ENCODE results near the gene ARHGAP26.
"Not testable (repeated sequence)": the region's sequence is repeated elsewhere in the genome, so short reads cannot be mapped to it uniquely, and the experiment has no call there.

Gene ARHGAP26

GRCh38 chr5:143078971-143079370 lies 308.8 kb downstream of the ARHGAP26 start:
- DNase-seq (ENCODE audit: low read depth in 1 of 2, low spot score in 1 of 2): no peak

- no peak for DNase-seq (ENCODE audit: low read depth in 1 of 2, low spot score in 1 of 2)
These were observed 310.2 kb downstream of the ARHGAP26 start for GRCh38 chr5:143080407-143080806.

GRCh38 chr5:143080982-143081381 lies 310.8 kb downstream of the ARHGAP26 start:
- DNase-seq (ENCODE audit: low read depth in 1 of 2, low spot score in 1 of 2): no peak

- DNase-seq (ENCODE audit: low read depth in 1 of 2, low spot score in 1 of 2): no peak
These were observed 312.8 kb downstream of the ARHGAP26 start for GRCh38 chr5:143083006-143083405.

- no peak for DNase-seq (ENCODE audit: low read depth in 1 of 2, low spot score in 1 of 2)
These were observed 314.2 kb downstream of the ARHGAP26 start for GRCh38 chr5:143084407-143084806.

- DNase-seq (ENCODE audit: low read depth in 1 of 2, low spot score in 1 of 2): no peak
These were observed 315.2 kb downstream of the ARHGAP26 start for GRCh38 chr5:143085319-143085917.

- no peak for DNase-seq (ENCODE audit: low read depth in 1 of 2, low spot score in 1 of 2)
These were observed 316.4 kb downstream of the ARHGAP26 start for GRCh38 chr5:143086546-143086907.

- DNase-seq (ENCODE audit: low read depth in 1 of 2, low spot score in 1 of 2): no peak
These were observed 316.9 kb downstream of the ARHGAP26 start for GRCh38 chr5:143086908-143087637.

GRCh38 chr5:143088702-143089101 lies 318.5 kb downstream of the ARHGAP26 start:
- not testable (repeated sequence) for DNase-seq (ENCODE audit: low read depth in 1 of 2, low spot score in 1 of 2)

GRCh38 chr5:143090044-143090443 lies 319.9 kb downstream of the ARHGAP26 start:
- not testable (repeated sequence) for DNase-seq (ENCODE audit: low read depth in 1 of 2, low spot score in 1 of 2)

GRCh38 chr5:143092711-143093451 lies 322.7 kb downstream of the ARHGAP26 start:
- not testable (repeated sequence) for DNase-seq (ENCODE audit: low read depth in 1 of 2, low spot score in 1 of 2)

- DNase-seq (ENCODE audit: low read depth in 1 of 2, low spot score in 1 of 2): no peak
These were observed 323.4 kb downstream of the ARHGAP26 start for GRCh38 chr5:143093452-143094086.

- no peak for DNase-seq (ENCODE audit: low read depth in 1 of 2, low spot score in 1 of 2)
These were observed 323.9 kb downstream of the ARHGAP26 start for GRCh38 chr5:143094087-143094521.

GRCh38 chr5:143094608-143095007 lies 324.4 kb downstream of the ARHGAP26 start:
- DNase-seq (ENCODE audit: low read depth in 1 of 2, low spot score in 1 of 2): not testable (repeated sequence)

- DNase-seq (ENCODE audit: low read depth in 1 of 2, low spot score in 1 of 2): no peak
These were observed 330.9 kb downstream of the ARHGAP26 start for GRCh38 chr5:143101121-143101520.

GRCh38 chr5:143101725-143102386 lies 331.7 kb downstream of the ARHGAP26 start:
- DNase-seq (ENCODE audit: low read depth in 1 of 2, low spot score in 1 of 2): no peak

- no peak for DNase-seq (ENCODE audit: low read depth in 1 of 2, low spot score in 1 of 2)
These were observed 332.2 kb downstream of the ARHGAP26 start for GRCh38 chr5:143102411-143102810.

GRCh38 chr5:143105216-143105905 lies 335.2 kb downstream of the ARHGAP26 start:
- DNase-seq (ENCODE audit: low read depth in 1 of 2, low spot score in 1 of 2): no peak

- DNase-seq (ENCODE audit: low read depth in 1 of 2, low spot score in 1 of 2): no peak
These were observed 336.0 kb downstream of the ARHGAP26 start for GRCh38 chr5:143106174-143106573.

- DNase-seq (ENCODE audit: low read depth in 1 of 2, low spot score in 1 of 2): no peak
These were observed 338.4 kb downstream of the ARHGAP26 start for GRCh38 chr5:143108498-143109128.
